GM12878 (cell line): ENCODE data around the gene WNT7A. TPM values are rescaled to one million over a fixed set of nuclear protein-coding genes. Genes with fewer than 3 reads are reported as not detected.

Experiments
- ATAC-seq: fragments of 200-7000 bp; cut with Tn5 transposase; 3 replicates; pipeline ENCODE4 v1.9.1; 2020; ENCODE audit warnings: mild to moderate bottlenecking, moderate library complexity
- BruUV-seq: library from RNA; stranded (reverse); fragments of 400-500 nt; replicated peaks from 2 replicates; lab custom pipeline; 2021; lab: Mats Ljungman, UMichigan
- CTCF ChIA-PET: fragments of 300-600 bp; sonication (Branson Sonifier 250); formaldehyde crosslinking; extraction: SDS; loops from one replicate; lab custom pipeline; 2021; ENCODE audit warnings: inconsistent platforms; lab: Yijun Ruan, JAX
- POLR2A ChIA-PET: fragments of 350-600 bp; formaldehyde crosslinking; extraction: SDS; loops from one replicate; lab custom pipeline; 2021; ENCODE audit warnings: inconsistent platforms; lab: Charles Lee
- RAD21 ChIA-PET: fragments of 300-600 bp; sonication (Branson Sonifier 250); formaldehyde crosslinking; loops from one replicate; lab custom pipeline; 2023; ENCODE audit warnings: antibody characterized with exemption; ENCODE audit not compliant: unreplicated experiment; lab: Charles Lee
- SMC1A ChIA-PET: fragments of 300-600 bp; sonication (Branson Sonifier 250); formaldehyde crosslinking; loops from one replicate; lab custom pipeline; 2023; ENCODE audit not compliant: unreplicated experiment, uncharacterized antibody; lab: Charles Lee
- DNase-seq: peaks from one replicate; pipeline ENCODE4 v3.0.0-alpha.2; 2011; ENCODE audit warnings: low read depth, low spot score
- FAIRE-seq: peaks from 3 replicates; lab custom pipeline; 2011; peaks lifted over from hg19 to GRCh38; lab: Jason Lieb, UNC
- H2AFZ ChIP-seq: 2 replicates; pipeline ENCODE4 v1.6.0; 2011; ENCODE audit warnings: low read depth, low read length, control low read depth; ENCODE audit not compliant: control insufficient read depth
- H3K27ac ChIP-seq: 2 replicates; pipeline ENCODE4 v1.5.1; 2011; ENCODE audit warnings: control low read depth; ENCODE audit not compliant: control insufficient read depth, insufficient read depth
- H3K27me3 ChIP-seq, 2 experiments: replicated peaks in 1 of 2; 2 replicates each; pipeline versions ENCODE4 v1.6.0 to v1.6.1; 2011; ENCODE audit warnings: low read length in 1 of 2; ENCODE audit not compliant: control insufficient read depth in 2 of 2, insufficient read depth in 2 of 2
- H3K36me3 ChIP-seq, 2 experiments: 2 replicates each; pipeline ENCODE4 v1.5.1; 2011; ENCODE audit warnings: low read length in 1 of 2; ENCODE audit not compliant: control insufficient read depth in 2 of 2, insufficient read depth in 2 of 2
- H3K4me1 ChIP-seq: 2 replicates; pipeline ENCODE4 v1.6.1; 2011; ENCODE audit warnings: mild to moderate bottlenecking, low read length, moderate library complexity, mixed read lengths; ENCODE audit not compliant: control insufficient read depth, insufficient read depth
- H3K4me2 ChIP-seq: 2 replicates; pipeline ENCODE4 v1.6.0; 2011; ENCODE audit warnings: control low read depth; ENCODE audit not compliant: control insufficient read depth, insufficient read depth
- H3K4me3 ChIP-seq: fragments of 200-600 bp; sonication (generic); 2 replicates; pipeline ENCODE4 v1.5.1; 2016
- H3K79me2 ChIP-seq: 2 replicates; pipeline ENCODE4 v1.6.0; 2011; ENCODE audit warnings: low read length; ENCODE audit not compliant: control insufficient read depth, insufficient read depth
- H3K9ac ChIP-seq: 2 replicates; pipeline ENCODE4 v1.8.0; 2011; ENCODE audit warnings: low read length, control low read depth, mixed read lengths; ENCODE audit not compliant: control insufficient read depth, insufficient read depth
- H3K9me3 ChIP-seq: replicated peaks from 3 replicates; pipeline ENCODE4 v1.5.1; 2011; ENCODE audit warnings: mild to moderate bottlenecking, low read length; ENCODE audit not compliant: control insufficient read depth, insufficient read depth
- H4K20me1 ChIP-seq: 2 replicates; pipeline ENCODE4 v1.6.0; 2011; ENCODE audit not compliant: control insufficient read depth, insufficient read depth
- ATF2 ChIP-seq: IDR thresholded peaks from 2 replicates; pipeline ENCODE4 v1.6.1; 2012; ENCODE audit warnings: low read length, inconsistent platforms
- FOXM1 ChIP-seq: IDR thresholded peaks from 2 replicates; pipeline ENCODE4 v1.6.1; 2012; ENCODE audit warnings: low read depth, mild to moderate bottlenecking, inconsistent platforms, low read length, moderate library complexity
- HSF1 ChIP-seq: fragments of 150-350 bp; IDR thresholded peaks from 2 replicates; pipeline ENCODE4 v1.6.1; 2014; ENCODE audit warnings: mild to moderate bottlenecking, low read depth, low read length
- IKZF1 ChIP-seq: fragments of 450-650 bp; conservative IDR thresholded peaks from 2 replicates; pipeline ENCODE4 v1.6.1; 2017; ENCODE audit warnings: antibody characterized with exemption, mild to moderate bottlenecking
- KLF5 ChIP-seq: fragments of 450-650 bp; IDR thresholded peaks from 2 replicates; pipeline ENCODE4 v1.6.1; 2014; ENCODE audit warnings: mild to moderate bottlenecking; ENCODE audit not compliant: partially characterized antibody
- MEF2B ChIP-seq: fragments of 450-650 bp; IDR thresholded peaks from 2 replicates; pipeline ENCODE4 v1.6.1; 2018; ENCODE audit warnings: mild to moderate bottlenecking, moderate library complexity; ENCODE audit not compliant: partially characterized antibody, poor library complexity, severe bottlenecking
- NBN ChIP-seq: fragments of 450-650 bp; IDR thresholded peaks from 2 replicates; pipeline ENCODE4 v1.6.1; 2016
- NFIC ChIP-seq: IDR thresholded peaks from 2 replicates; pipeline ENCODE4 v1.6.1; 2012; ENCODE audit warnings: low read depth, mild to moderate bottlenecking, inconsistent platforms, low read length, moderate library complexity
- POU2F2 ChIP-seq: IDR thresholded peaks from 3 replicates; pipeline ENCODE4 v1.6.1; 2011; ENCODE audit warnings: low read depth, mild to moderate bottlenecking, low read length, borderline replicate concordance
- RAD51 ChIP-seq: fragments of 450-650 bp; IDR thresholded peaks from 2 replicates; pipeline ENCODE4 v1.6.1; 2016; ENCODE audit warnings: moderate library complexity, mild to moderate bottlenecking, inconsistent platforms
- SMAD1 ChIP-seq: fragments of 450-650 bp; IDR thresholded peaks from 2 replicates; pipeline ENCODE4 v1.6.1; 2018; ENCODE audit warnings: mild to moderate bottlenecking, low read depth; ENCODE audit not compliant: partially characterized antibody
- SUPT20H ChIP-seq: IDR thresholded peaks from 2 replicates; pipeline ENCODE4 v1.6.1; 2011; ENCODE audit warnings: low read depth, mild to moderate bottlenecking, low read length, moderate library complexity, borderline replicate concordance; ENCODE audit not compliant: control insufficient read depth
- ZBTB33 ChIP-seq: fragments of 450-650 bp; IDR thresholded peaks from 2 replicates; pipeline ENCODE4 v1.6.1; 2017; ENCODE audit warnings: mild to moderate bottlenecking
- ZNF217 ChIP-seq: fragments of 450-650 bp; IDR thresholded peaks from 2 replicates; pipeline ENCODE4 v1.6.1; 2017; ENCODE audit warnings: antibody characterized with exemption, mild to moderate bottlenecking
- ZNF622 ChIP-seq: fragments of 450-650 bp; IDR thresholded peaks from 2 replicates; pipeline ENCODE4 v1.6.1; 2017; ENCODE audit warnings: mild to moderate bottlenecking, inconsistent platforms
- ZZZ3 ChIP-seq: IDR thresholded peaks from 2 replicates; pipeline ENCODE4 v1.6.1; 2011; ENCODE audit warnings: low read depth; ENCODE audit not compliant: control insufficient read depth, insufficient read length
- WGBS: methylation state at CpG from one replicate; pipeline ENCODE4 v1.1.6; 2016; ENCODE audit warnings: low lambda C conversion rate; ENCODE audit not compliant: insufficient replicate concordance, insufficient coverage; ENCODE audit errors: missing lambda C conversion rate; 5-methylcytosine and 5-hydroxymethylcytosine counted together
- in situ Hi-C: fragments of 300-500 bp; cut with MboI; formaldehyde crosslinking; loops from 9 replicates; pipeline ENCODE4 v1.14.3; 2018; ENCODE audit warnings: mixed read lengths
- intact Hi-C: fragments of 100-400 bp; cut with micrococcal nuclease; formaldehyde crosslinking; loops from one replicate; pipeline ENCODE4 v1.14.2; 2022; ENCODE audit not compliant: unreplicated experiment
- polyA plus RNA-seq, 11 experiments: library from polyadenylated mRNA; depleted of rRNA in 4 of 11; unstranded in 6 of 11; stranded (reverse) in 5 of 11; fragments of >200 nt; fragmentation: Nextera tagmentation in 4 of 11; fragmentation: Illumina TruSeq in 1 of 11; extraction: Ambion mirVana in 4 of 11; extraction: Trizol in 1 of 11; gene quantifications; 1 replicate in 1 of 11; 2 replicates in 10 of 11; pipeline versions ENCODE4 v1.2.1 to v1.2.3, GENCODE V29; 2011 to 2016; ENCODE audit warnings: inconsistent platforms in 2 of 11, missing spikeins in 2 of 11, low read depth in 1 of 11
- total RNA-seq, 4 experiments: library from RNA; depleted of rRNA in 3 of 4; stranded (reverse); fragments of >200 nt in 3 of 4; fragmentation: Illumina TruSeq in 1 of 4; extraction: Trizol in 1 of 4; gene quantifications; 2 replicates each; pipeline versions ENCODE4 v1.2.1 to v1.2.3, GENCODE V29; 2013 to 2021

Gene WNT7A
- total and polyA plus RNA-seq, 10 of the 15 experiments (the other 5 are each of a cell fraction or from before 2014, with no cell fraction given), result 0.08 TPM; not detected in 9

- no peak overlapping the region for H3K4me3 ChIP-seq
- no peak overlapping the region for H2AFZ ChIP-seq
- in situ Hi-C loops (no loop called here), intact Hi-C loops (no loop called here)
- no TSS peak for BruUV-seq
- no peaks in the 10 kb centered on the region for H3K36me3 ChIP-seq
- no peak overlapping the region for H3K4me2 ChIP-seq
- 0% methylated on average over 11 of the region's 11 CpGs for WGBS
- H3K4me1 ChIP-seq, result no peaks in the 10 kb centered on the region
- ChIA-PET POLR2A (no interaction called here), CTCF (interaction anchor here (0.7 kb wide), 1 partner anchor 454 kb away, joined by 3 read pairs; no protein-coding TSS in a partner anchor), SMC1A (no interaction called here), RAD21 (no interaction called here)
- H3K27ac ChIP-seq, result no peak overlapping the region
- DNase-seq, result no peak
- no peak for FAIRE-seq
- no peaks in the 10 kb centered on the region for H4K20me1 ChIP-seq
- no peaks in the 10 kb centered on the region for H3K79me2 ChIP-seq
- TF ChIP-seq KLF5, result no peak
- no peak for TF ChIP-seq IKZF1
- TF ChIP-seq ZBTB33, result no peak
- TF ChIP-seq MEF2B, result no peak
- TF ChIP-seq ZNF622, result no peak
- no peak for TF ChIP-seq ATF2
- no peak for TF ChIP-seq NBN
- no peak for TF ChIP-seq RAD51
- TF ChIP-seq SUPT20H, result no peak
- TF ChIP-seq POU2F2, result no peak
- no peak for TF ChIP-seq NFIC
- no peak for TF ChIP-seq ZZZ3
- TF ChIP-seq HSF1, result no peak
- no peak for TF ChIP-seq ZNF217
- no peak for TF ChIP-seq SMAD1
- no peak for TF ChIP-seq FOXM1
- no peak overlapping the region for H3K9ac ChIP-seq
- H3K27me3 ChIP-seq, result no peaks in the 10 kb centered on the region; a peak in 2 of 4 replicates
- H3K9me3 ChIP-seq, result no peaks in the 10 kb centered on the region
- ATAC-seq, result no peak
Measured at GRCh38 chr3:13853256-13853977, 26.5 kb downstream of the WNT7A start.
